Measurements from ENCODE around the gene DHRS1.

The DHRS1 gene

DNA sequence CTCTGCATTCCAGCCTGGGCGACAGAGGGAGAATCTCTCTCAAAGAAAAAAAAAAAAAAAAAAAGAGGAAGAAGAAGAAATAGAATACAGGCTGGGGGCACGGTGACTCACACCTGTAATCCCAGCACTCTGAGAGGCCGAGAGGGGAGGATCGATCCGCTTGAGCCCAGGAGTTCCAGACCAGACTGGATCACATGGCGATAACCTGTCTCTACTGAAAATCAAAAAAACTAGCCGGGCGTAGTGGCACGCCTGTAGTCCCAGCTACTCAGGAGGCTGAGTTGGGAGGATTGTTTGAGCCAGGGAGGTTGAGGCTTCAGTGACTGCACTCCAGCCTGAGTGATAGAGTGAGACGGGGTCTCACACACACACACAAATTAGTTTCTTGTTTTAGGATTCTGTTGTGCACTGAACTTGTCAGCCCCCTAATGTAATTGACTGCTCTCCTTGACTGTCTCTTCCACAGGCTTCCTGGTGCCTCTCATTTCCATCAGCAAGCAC is 56.2 kb downstream of the DHRS1 start:
- no peak for FAIRE-seq

DNA sequence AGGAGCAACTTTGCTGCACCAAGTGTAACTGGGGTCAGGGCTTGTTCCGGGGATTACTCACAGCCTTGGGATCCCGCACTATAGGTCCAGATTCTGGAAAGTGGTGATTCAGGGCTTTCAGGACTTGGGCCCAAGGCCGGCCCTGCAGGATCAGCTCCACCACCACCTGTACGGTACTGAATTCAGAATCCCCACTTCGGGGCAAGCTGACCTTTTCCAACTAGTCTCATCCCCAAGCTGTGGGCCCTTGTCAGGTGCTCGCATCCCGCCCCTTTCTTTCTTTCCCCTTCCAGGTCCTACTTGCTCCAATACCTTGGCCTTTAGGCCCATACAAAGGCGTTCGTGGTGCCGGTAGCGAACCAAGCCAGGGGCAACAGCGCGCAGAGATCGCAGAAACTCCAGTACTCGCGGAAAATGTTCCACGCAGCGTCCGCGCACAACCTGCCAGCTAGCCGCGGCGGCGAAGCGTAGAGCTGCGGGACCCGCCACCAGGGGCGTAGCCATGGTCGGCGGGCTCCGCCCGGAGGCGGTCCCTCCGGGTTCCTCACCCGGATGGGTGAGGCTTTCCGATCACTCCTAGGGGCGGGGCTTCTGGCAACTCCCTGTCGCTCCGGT is 57.6 kb downstream of the DHRS1 start:
- FAIRE-seq: no peak
